ENCODE data around the gene HNRNPLL.

The HNRNPLL gene

GRCh38 chr2:38527338-38528007, 75.3 kb downstream of the HNRNPLL start:
- DNase-seq (ENCODE audit: low spot score) = no peak

- DNase-seq (ENCODE audit: low spot score) = no peak
Observed at GRCh38 chr2:38526195-38526594, 76.5 kb downstream of the HNRNPLL start.

- no peak for DNase-seq (ENCODE audit: low spot score)
Observed at GRCh38 chr2:38524580-38524979, 78.1 kb downstream of the HNRNPLL start.

- DNase-seq (ENCODE audit: low spot score) = no peak
Observed at GRCh38 chr2:38523728-38524437, 78.8 kb downstream of the HNRNPLL start.

- no peak for DNase-seq (ENCODE audit: low spot score)
Observed at GRCh38 chr2:38522754-38523349, 79.9 kb downstream of the HNRNPLL start.

GRCh38 chr2:38521835-38522234, 80.9 kb downstream of the HNRNPLL start:
- no peak for DNase-seq (ENCODE audit: low spot score)

- no peak for DNase-seq (ENCODE audit: low spot score)
Observed at GRCh38 chr2:38517284-38517683, 85.4 kb downstream of the HNRNPLL start.

GRCh38 chr2:38516526-38516925, 86.2 kb downstream of the HNRNPLL start:
- DNase-seq (ENCODE audit: low spot score) = no peak

GRCh38 chr2:38516122-38516521, 86.6 kb downstream of the HNRNPLL start:
- no peak for DNase-seq (ENCODE audit: low spot score)

GRCh38 chr2:38515155-38516074, 87.3 kb downstream of the HNRNPLL start:
- no peak for DNase-seq (ENCODE audit: low spot score)

- DNase-seq (ENCODE audit: low spot score) = no peak
Observed at GRCh38 chr2:38514603-38515154, 88.0 kb downstream of the HNRNPLL start.

GRCh38 chr2:38512211-38512610, 90.5 kb downstream of the HNRNPLL start:
- DNase-seq (ENCODE audit: low spot score) = no peak
